GM18867 (cell line): ENCODE results near the gene UBE3C.
A peak's percentile ranks its signal among the peaks of the same experiment; 100 is the strongest.
"Not testable (repeated sequence)": the region's sequence is repeated elsewhere in the genome, so short reads cannot be mapped to it uniquely, and the experiment has no call there.

Experiments used
- ATAC-seq: cut with Tn5 transposase; IDR thresholded peaks from one replicate; pipeline ENCODE4 v1.9.1; 2021; ENCODE audit warnings: mild to moderate bottlenecking, moderate library complexity; ENCODE audit not compliant: unreplicated experiment

The UBE3C gene

DNA sequence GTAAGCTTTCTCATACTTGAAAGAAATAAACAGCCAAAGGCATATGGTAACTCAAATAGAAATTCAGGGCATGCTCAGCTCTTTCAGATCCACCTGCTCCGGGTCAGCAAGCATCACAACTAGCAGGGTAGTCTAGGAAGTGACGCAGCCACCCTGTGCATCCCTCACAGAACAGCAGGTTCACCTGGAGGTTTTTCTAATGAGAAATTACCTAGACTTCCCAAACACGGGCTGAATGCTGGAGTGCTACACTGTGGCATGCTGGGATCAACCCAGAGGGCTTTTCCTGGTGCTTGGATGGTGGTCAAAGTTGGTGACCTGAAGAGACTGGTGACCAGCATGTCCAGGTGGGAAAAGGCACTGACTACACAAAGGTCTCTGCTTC, 131.3 kb downstream of the UBE3C start:
- no peak for ATAC-seq

GRCh38 chr7:157271315-157271990, 132.7 kb downstream of the UBE3C start:
- ATAC-seq, result no peak

DNA sequence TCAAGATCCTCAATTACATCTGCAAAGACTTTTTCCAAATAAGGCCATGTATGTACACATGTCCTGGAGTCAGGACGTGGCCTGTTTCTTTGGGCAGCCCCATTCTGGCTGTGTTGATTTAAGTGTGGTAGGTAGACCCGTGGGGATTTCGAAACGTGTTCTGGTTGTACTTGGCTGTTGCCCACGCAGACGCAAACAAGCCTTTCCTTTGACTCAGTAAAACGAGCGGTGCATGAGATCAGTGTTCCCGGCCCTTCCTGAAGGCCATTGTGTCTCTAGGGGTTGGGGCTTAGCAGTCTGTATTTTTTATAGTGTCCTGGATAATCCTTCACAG, 133.2 kb downstream of the UBE3C start:
- ATAC-seq, result no peak

GRCh38 chr7:157272351-157273207, 133.9 kb downstream of the UBE3C start:
- ATAC-seq, result no peak

DNA sequence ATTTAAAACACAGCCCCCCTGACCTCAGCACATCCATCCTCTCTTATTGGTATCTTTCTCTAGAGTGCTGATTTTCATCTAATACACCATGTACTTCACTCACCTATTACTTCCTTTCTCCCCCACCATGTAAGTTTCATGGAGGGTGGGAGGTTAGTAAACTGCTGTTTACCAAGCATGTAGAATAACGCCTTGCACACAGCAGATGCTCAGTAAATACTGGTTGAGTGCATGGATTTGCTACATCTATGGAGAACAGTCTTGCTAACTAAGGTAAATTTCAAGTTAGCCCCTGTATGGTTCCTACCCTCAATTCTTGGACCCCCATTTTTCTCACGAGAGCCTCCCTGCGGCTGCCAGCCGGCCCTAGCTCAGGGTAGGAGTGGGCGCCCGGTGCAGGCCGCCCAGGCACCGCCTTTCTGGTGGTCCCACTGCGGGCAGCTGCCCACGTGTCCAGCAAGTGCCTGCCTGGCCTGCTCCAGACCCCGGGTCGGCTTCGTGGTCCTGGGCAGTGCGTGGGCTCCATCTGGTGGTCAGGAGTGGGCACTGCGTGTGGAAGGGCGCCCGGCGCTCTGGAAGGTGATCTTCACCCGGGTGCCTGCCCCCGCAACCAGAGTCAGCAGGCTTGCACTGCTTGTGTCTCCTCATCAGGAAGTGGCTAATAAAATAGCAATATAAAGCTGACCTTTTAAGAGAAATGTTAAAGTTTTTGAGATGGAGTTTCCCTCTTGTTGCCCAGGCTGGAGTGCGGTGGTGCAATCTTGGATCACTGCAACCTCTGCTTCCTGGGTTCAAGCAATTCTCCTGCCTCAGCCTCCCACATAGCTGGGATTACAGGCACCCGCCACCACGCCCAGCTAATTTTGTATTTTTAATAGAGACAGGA, 134.7 kb downstream of the UBE3C start:
- ATAC-seq, result peak; percentile 77

GRCh38 chr7:157274094-157274634, 135.4 kb downstream of the UBE3C start:
- ATAC-seq, result not testable (repeated sequence)

GRCh38 chr7:157274991-157275427, 136.3 kb downstream of the UBE3C start:
- ATAC-seq, result no peak

DNA sequence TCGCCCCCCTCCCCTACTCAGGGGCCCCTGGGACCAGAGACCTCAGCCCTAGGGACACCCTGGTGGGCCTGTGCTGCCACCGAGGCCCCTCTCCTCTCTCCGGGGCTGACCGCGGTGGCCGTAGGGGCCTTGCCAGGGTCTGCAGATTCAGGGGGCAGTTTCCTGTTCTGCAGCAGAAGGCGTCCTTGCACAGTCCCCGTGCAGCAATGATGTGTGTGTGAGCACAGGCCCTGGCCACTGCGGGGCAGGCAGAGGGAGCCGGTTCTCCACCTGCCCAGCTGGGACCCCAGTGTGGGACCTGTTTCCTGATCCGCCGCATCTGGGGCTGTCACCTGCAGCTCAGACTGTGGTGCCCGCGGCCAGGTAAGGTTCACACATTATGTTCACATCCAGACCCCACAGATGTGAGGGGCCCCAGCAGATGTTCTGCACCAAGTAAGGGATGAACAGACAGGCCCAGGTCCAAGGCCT, 137.4 kb downstream of the UBE3C start:
- ATAC-seq, result no peak

DNA sequence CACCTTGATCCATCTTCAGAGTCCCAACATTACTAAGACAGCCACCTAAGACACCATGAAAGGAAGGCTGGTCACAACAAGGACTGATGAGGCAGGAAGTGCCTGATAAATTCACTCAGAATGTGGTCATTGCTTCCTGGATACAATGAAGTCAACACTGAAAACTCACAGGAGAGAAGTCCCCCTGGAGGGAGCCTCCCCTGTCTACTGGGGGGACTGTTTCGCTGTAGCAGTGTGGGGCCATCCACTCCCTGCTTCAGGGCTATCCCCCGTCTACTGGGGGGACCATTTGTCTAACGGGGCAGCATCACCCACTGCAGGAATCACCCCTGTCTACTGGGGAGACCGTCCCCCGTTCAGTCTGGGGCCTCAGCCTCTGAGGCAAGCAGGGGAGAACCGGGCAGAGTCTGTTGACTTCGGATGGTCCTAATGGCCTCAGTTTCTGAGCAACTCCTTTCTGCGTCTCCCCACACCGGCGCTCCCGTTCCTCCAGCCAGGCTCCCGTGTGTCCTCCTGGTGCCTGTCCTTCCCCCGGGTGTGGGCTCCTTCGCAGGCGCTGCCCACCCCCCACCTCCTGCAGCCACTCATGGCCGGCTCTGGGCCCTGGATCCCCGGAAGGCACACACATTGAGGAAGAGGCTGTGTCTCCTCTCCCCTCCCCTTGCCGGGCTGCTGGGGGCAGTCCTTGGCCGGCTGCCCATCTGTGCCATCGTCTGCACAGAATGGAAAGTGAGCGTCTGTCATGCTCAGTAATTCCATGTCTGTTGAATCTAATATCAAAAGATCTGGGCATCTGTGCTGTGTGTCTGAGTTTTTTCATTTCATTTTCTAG, 138.2 kb downstream of the UBE3C start:
- no peak for ATAC-seq

DNA sequence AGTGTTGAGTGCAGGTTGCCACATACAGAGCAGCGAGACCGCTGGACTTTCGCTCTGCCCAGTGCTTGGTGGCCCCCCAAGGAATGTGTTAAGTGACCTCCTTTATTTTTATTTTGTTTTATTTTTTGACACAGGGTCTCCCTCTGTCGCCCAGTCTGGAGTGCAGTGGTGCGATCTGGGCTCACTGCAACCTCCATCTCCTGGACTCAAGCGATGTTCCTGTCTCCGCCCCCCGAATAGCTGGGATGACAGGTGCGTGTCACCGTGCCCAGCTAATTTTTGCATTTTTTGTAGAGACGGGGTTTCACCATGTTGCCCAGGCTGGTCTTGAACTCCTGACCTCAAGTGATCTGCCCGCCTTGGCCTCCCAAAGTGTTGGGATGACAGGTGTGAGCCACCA, 138.8 kb downstream of the UBE3C start:
- not testable (repeated sequence) for ATAC-seq

GRCh38 chr7:157278167-157278790, 139.6 kb downstream of the UBE3C start:
- ATAC-seq, result no peak

DNA sequence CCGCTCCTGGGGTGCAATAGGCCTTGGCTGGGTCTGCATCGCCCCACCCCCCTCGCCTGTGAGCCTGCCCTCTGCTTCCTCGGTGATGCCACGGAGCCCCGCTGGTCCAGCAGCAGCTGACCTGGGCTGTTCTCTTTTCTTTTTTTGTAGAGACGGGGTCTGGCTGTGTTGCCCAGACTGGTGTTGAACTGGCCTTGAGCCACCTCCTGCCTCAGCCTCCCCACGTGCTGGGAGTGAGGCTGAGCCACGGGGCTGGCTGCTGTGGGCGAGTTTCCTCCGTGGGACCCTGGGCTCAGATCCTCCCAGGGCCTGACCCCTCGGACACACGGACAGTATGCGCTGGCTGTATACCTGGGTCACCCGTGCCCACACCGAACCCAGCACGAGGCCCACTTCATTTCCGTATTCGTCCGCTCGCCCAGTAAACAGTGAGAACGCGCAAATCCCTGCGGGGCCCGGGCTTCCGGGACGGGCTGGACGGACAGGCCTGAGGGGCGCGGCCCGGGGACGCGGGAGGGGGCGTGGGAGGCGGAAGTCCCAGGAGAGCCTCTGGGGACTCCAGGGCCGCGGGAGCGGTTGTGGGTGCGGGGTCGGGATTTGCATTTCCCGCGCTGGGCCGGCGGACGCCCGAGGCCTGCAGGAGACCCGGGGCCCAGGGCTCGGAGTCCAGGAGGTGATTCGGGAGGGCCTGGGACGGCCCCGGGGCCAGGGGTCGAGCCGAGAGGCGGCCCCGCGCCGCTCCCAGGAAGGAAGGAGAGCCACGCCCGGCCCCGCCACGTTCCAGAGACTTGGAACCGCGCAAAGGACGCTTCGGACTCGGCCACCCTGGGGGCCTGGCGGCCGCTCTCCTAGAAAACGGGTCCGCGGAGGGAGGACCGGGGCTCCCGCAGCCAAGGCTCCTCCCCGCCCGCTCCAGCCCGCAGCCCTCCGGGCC, 140.3 kb downstream of the UBE3C start:
- ATAC-seq, result peak; percentile 67

DNA sequence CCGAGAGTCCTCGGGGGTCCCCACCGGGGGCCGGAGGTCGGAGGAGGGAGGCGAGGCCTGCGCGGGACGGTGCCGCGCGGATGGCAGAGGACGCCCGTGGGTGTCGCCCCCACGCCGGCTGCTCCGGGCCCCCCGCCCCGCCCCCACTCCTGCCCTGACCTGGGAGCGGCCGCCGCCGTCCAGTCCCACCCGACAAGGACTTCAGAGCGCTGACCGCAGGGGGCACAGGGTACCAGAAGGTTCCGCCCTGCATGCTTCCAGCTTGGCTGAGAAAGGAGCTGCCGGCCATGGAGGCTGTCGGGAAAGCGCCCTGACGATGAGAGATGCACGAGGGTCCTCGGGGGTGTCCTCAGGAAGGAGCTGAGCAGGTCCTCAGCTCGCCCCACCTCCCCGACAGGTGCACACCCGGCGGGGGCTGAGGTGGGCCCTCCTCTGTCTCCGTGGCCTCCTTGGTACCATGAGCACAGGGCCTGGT, 141.1 kb downstream of the UBE3C start:
- no peak for ATAC-seq

GRCh38 chr7:157280216-157280841, 141.6 kb downstream of the UBE3C start:
- no peak for ATAC-seq

DNA sequence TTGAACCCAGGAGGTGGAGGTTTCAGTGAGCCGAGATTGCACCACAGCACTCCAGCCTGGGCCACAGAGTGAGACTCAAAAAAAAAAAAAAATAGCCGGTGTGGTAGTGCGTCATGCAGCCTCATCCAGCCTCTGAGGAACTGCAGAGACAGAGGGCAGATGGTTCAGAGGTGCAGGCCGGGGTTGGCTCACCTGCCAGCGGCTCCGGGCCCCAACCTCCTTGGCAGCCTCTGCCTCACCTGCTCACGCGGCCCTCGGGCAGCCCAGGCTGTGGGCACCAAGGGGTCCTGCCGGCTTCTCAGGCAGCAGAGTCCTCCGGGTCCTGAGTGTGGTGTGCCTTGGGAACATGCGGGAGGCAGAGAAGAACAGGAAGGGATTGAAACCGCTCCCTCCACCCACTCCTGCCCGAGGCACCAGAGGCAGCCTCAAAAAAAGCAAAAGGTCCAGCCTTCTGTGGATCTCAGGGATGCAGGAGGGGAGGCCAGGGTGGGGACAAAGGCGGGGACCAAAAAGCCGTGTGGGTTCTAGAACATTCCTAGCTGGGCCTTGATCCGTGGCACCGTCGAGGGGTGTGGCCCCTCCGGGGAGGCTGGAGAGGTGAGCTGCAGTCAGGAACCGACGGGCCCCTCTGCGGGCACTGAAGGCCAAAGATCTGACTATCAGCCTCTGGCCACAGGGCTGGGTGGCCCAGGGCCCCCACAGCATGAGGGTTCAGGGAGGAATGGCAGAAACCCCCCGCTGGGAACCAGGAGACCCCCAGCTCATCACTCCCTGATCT, 142.7 kb downstream of the UBE3C start:
- ATAC-seq, result no peak

GRCh38 chr7:157282141-157282801, 143.5 kb downstream of the UBE3C start:
- no peak for ATAC-seq
